Neutrophil (primary cell): ENCODE data around the gene STIM2.

ENCODE experiments used
- H3K27ac ChIP-seq: fragments of 200-600 bp; sonication (generic); 2 replicates; pipeline ENCODE4 v1.5.1; 2016; ENCODE audit warnings: mild to moderate bottlenecking, moderate library complexity
- H3K27me3 ChIP-seq: fragments of 200-600 bp; sonication (generic); 2 replicates; pipeline ENCODE4 v1.6.0; 2016; ENCODE audit warnings: mild to moderate bottlenecking
- H3K36me3 ChIP-seq: fragments of 200-600 bp; sonication (generic); 2 replicates; pipeline ENCODE4 v1.5.1; 2017
- H3K4me1 ChIP-seq, 2 experiments: fragments of 200-600 bp in 1 of 2; sonication (generic) in 1 of 2; 1 replicate in 1 of 2; 2 replicates in 1 of 2; pipeline versions ENCODE4 v1.5.1 to v1.6.1; 2013 to 2016; ENCODE audit warnings: low read depth in 1 of 2, low read length in 1 of 2, mild to moderate bottlenecking in 1 of 2, moderate library complexity in 1 of 2; ENCODE audit not compliant: control insufficient read depth in 1 of 2, insufficient read depth in 1 of 2
- H3K4me3 ChIP-seq, 2 experiments: fragments of 200-600 bp in 1 of 2; sonication (generic) in 1 of 2; 1 replicate in 1 of 2; 2 replicates in 1 of 2; pipeline ENCODE4 v1.5.1; 2013 to 2016; ENCODE audit warnings: low read depth in 1 of 2, low read length in 1 of 2, mild to moderate bottlenecking in 1 of 2, moderate library complexity in 1 of 2
- H3K9me3 ChIP-seq: fragments of 200-600 bp; sonication (generic); 2 replicates; pipeline ENCODE4 v1.5.1; 2016
- CTCF ChIP-seq: fragments of 200-600 bp; sonication (generic); IDR thresholded peaks from 2 replicates; pipeline ENCODE4 v1.5.1; 2016; ENCODE audit warnings: antibody characterized with exemption

STIM2 gene

GRCh38 chr4:26877406-26877805, 16.8 kb downstream of the STIM2 start:
- no peak overlapping the region for H3K27ac ChIP-seq

DNA sequence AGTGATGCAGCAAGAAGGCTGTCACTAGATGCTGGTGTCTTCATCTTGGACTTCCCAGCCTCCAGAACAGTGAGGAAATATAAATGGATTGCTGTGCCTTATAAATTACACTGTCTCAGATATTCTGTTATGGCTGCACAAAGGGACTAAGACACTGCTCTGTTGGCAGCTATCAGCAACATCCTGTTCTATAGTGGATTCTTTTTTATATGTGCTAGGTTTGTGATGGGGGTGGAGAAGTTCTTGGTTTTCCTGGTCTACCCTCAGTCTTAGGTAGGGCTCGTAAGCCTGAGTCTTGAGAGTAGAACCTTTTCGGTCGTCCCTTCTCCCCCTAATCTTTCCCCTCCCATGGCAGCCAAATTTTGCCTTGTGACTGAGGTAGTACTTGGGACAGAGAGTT, 17.3 kb downstream of the STIM2 start:
- Histone ChIP-seq H3K9me3 (no peaks in the 10 kb centered on the region), H3K4me3 (no peak overlapping the region), H3K27ac (no peak overlapping the region), H3K27me3 (no peaks in the 10 kb centered on the region), H3K36me3 (no peaks in the 10 kb centered on the region), H3K4me1 (peaks cover 0 to 10% of the 10 kb centered on the region in 2 experiments)
- TF ChIP-seq CTCF = no peak

More at GRCh38 chr4:26877406-26877805, 16.8 kb downstream of the STIM2 start:
- no peaks in the 10 kb centered on the region for H3K9me3 ChIP-seq
- no peaks in the 10 kb centered on the region for H3K36me3 ChIP-seq
- H3K4me1 ChIP-seq = peaks cover 0 to 10% of the 10 kb centered on the region in 2 experiments
- H3K27me3 ChIP-seq = no peaks in the 10 kb centered on the region
- no peak overlapping the region for H3K4me3 ChIP-seq
- no peak for TF ChIP-seq CTCF

DNA sequence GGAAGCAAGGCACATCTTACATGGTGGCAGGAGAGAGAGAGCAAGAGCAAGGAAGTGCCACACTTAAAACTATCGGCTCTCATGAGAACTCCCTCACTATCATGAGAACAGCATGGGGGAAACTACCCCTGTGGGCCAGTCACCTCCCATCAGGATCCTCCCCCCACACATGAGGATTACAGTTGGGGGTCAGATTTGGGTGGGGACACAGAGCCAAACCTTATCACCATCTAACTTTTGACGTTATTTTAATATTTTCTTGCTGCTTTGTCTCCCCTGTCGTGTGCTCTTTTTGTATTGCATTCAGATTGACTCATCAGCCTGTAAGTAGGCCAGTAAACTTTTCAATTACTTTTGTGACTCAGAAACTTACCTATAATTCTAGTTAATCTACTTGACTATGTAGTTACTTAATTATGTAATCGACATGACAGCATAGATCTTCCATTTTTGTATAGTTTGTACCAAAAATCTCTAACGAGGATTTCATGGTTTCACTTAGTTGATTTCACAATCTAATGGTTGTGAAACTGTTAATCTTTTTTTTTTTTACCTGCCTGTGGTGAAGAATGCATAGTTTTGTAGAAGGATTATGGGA, 18.3 kb downstream of the STIM2 start:
- Histone ChIP-seq H3K4me3 (no peak overlapping the region), H3K36me3 (no peaks in the 10 kb centered on the region), H3K9me3 (no peaks in the 10 kb centered on the region), H3K27ac (peak overlapping the region; percentile 35), H3K4me1 (peaks cover 0 to 10% of the 10 kb centered on the region in 2 experiments), H3K27me3 (no peaks in the 10 kb centered on the region)
- no peak for TF ChIP-seq CTCF

GRCh38 chr4:26879805-26880204, 19.2 kb downstream of the STIM2 start:
- no peaks in the 10 kb centered on the region for H3K9me3 ChIP-seq
- H3K4me1 ChIP-seq = peaks cover 0 to 12% of the 10 kb centered on the region in 2 experiments
- H3K27me3 ChIP-seq = no peaks in the 10 kb centered on the region
- H3K4me3 ChIP-seq = no peak overlapping the region
- TF ChIP-seq CTCF = no peak
- H3K27ac ChIP-seq = no peak overlapping the region
- no peaks in the 10 kb centered on the region for H3K36me3 ChIP-seq

- Histone ChIP-seq H3K27me3 (no peaks in the 10 kb centered on the region), H3K36me3 (no peaks in the 10 kb centered on the region), H3K27ac (peak overlapping the region; percentile 8), H3K4me1 (peaks cover 19 to 33% of the 10 kb centered on the region in 2 experiments), H3K9me3 (no peaks in the 10 kb centered on the region), H3K4me3 (no peak overlapping the region)
- TF ChIP-seq CTCF = no peak
Observed at GRCh38 chr4:26884026-26884425, 23.4 kb downstream of the STIM2 start.
